GM18951 (cell line): ENCODE results near the gene AMBRA1.

Experiments
- POLR2A ChIP-seq: IDR thresholded peaks from 4 replicates; pipeline ENCODE4 v1.6.1; 2011; ENCODE audit warnings: mild to moderate bottlenecking; ENCODE audit not compliant: insufficient read length, insufficient read depth; ENCODE audit errors: extremely low read depth
- in situ Hi-C: fragments of 300-500 bp; cut with MboI; formaldehyde crosslinking; loops from one replicate; pipeline ENCODE4 v1.12.0; 2022; ENCODE audit warnings: low sequenced_read_pairs, mixed read lengths, inconsistent platforms; ENCODE audit not compliant: unreplicated experiment

AMBRA1 gene

GRCh38 chr11:46570790-46571398 lies 22.9 kb downstream of the AMBRA1 start:
- in situ Hi-C loops: no loop called here
- TF ChIP-seq POLR2A: no peak

- no peak for TF ChIP-seq POLR2A
- in situ Hi-C loops: no loop called here
Observed at GRCh38 chr11:46565232-46565840, 28.5 kb downstream of the AMBRA1 start.

- in situ Hi-C loops: no loop called here
- TF ChIP-seq POLR2A: no peak
Observed at GRCh38 chr11:46564459-46564858, 29.4 kb downstream of the AMBRA1 start.

GRCh38 chr11:46562527-46562926 lies 31.3 kb downstream of the AMBRA1 start:
- in situ Hi-C loops: no loop called here
- TF ChIP-seq POLR2A: no peak

- in situ Hi-C loops: no loop called here
- TF ChIP-seq POLR2A: no peak
Observed at GRCh38 chr11:46560300-46560991, 33.4 kb downstream of the AMBRA1 start.

- TF ChIP-seq POLR2A: no peak
- in situ Hi-C loops: no loop called here
Observed at GRCh38 chr11:46559815-46560214, 34.0 kb downstream of the AMBRA1 start.

- no peak for TF ChIP-seq POLR2A
- in situ Hi-C loops: no loop called here
Observed at GRCh38 chr11:46557684-46558151, 36.1 kb downstream of the AMBRA1 start.

- in situ Hi-C loops: no loop called here
- TF ChIP-seq POLR2A: no peak
Observed at GRCh38 chr11:46555267-46556054, 38.4 kb downstream of the AMBRA1 start.

- TF ChIP-seq POLR2A: no peak
- in situ Hi-C loops: no loop called here
Observed at GRCh38 chr11:46554213-46555147, 39.3 kb downstream of the AMBRA1 start.

- in situ Hi-C loops: no loop called here
- no peak for TF ChIP-seq POLR2A
Observed at GRCh38 chr11:46553814-46554212, 40.0 kb downstream of the AMBRA1 start.

GRCh38 chr11:46551261-46551660 lies 42.6 kb downstream of the AMBRA1 start:
- no peak for TF ChIP-seq POLR2A
- in situ Hi-C loops: no loop called here

GRCh38 chr11:46547579-46547978 lies 46.2 kb downstream of the AMBRA1 start:
- in situ Hi-C loops: no loop called here
- no peak for TF ChIP-seq POLR2A
